ENCODE results near the gene MS4A4A.

Gene MS4A4A

DNA sequence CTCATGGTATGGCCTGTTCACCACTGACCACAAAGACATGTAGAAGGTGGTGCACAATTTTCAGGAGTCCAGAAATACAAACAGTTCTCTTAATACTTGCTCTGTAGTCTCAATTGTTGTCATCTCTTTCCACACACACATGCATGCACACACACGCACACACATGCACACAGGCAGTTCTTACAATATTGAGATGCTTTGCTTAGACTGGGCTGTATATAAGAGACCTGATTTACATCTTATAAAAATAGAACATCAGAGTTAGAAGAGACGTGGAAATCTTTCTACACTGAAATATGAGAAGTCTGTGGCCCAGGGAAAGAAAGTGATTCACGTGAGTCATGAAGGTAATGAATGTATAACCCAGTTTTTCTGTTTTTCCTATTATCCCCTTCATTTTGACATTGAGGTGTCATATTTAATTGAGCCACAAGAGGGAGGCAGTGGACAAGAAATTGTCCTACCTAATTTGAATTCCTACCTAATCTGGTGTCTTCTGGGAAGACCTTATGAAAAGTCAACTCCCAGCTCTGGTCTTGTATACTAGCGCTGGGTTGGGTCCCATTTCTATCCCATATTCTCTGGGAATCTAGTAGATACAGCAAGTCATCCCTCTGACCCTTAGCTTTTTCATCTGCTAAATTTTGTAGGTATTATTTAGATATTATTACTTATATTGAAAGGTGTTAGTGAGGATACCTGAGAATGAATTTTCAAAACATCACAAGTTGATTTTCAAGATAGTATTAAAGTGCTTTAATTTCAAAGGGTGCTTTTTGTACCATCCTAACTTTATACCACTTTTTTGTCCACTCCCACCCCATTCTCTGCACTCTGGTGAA lies 14.9 kb upstream of the MS4A4A start:
- Histone ChIP-seq H3K4ac (ENCODE audit: low read depth, low read length) (no peak overlapping the region), H3K4me3 (ENCODE audit: low read depth, low read length) (no peak overlapping the region), H3K27me3 (ENCODE audit: insufficient read depth, low read length) (no peaks in the 10 kb centered on the region), H3K14ac (ENCODE audit: low read length) (no peak overlapping the region), H3K79me1 (ENCODE audit: low read length) (peaks cover 2% of the 10 kb centered on the region), H3K23ac (ENCODE audit: low read length) (no peak overlapping the region), H4K8ac (ENCODE audit: low read depth, low read length) (no peak overlapping the region), H4K91ac (ENCODE audit: low read depth, low read length) (no peak overlapping the region), H2BK5ac (ENCODE audit: low read depth, low read length, poor library complexity) (no peak overlapping the region), H2AK5ac (ENCODE audit: low read length) (no peak overlapping the region), H4K12ac (ENCODE audit: low read depth, low read length) (no peak overlapping the region), H3K4me2 (ENCODE audit: low read length) (no peak overlapping the region), H3K9me3 (ENCODE audit: insufficient read depth, low read depth, low read length) (no peaks in the 10 kb centered on the region), H3K79me2 (ENCODE audit: control insufficient read depth, insufficient read depth, low read length, poor library complexity) (no peaks in the 10 kb centered on the region), H3K4me1 (ENCODE audit: control insufficient read depth in 1 of 2, insufficient read depth in 2 of 2, low read length in 2 of 2) (no peaks in the 10 kb centered on the region), H3K18ac (ENCODE audit: low read length) (no peak overlapping the region), H2BK120ac (ENCODE audit: insufficient read depth, low read length, poor library complexity) (no peak overlapping the region), H3K27ac (ENCODE audit: low read depth, low read length) (no peak overlapping the region), H2AFZ (ENCODE audit: insufficient read depth, low read length, poor library complexity) (no peak overlapping the region), H3K36me3 (ENCODE audit: control insufficient read depth in 1 of 2, insufficient read depth in 2 of 2, low read length in 2 of 2) (no peaks in the 10 kb centered on the region), H3K9ac (ENCODE audit: low read length) (no peak overlapping the region), H2BK12ac (ENCODE audit: low read length) (no peak overlapping the region)
- no CpG with 5 or more reads among the region's 4 CpGs for WGBS (ENCODE audit: extremely low coverage, insufficient coverage, insufficient read length)
- DNase-seq = peak; percentile 41 to 84

- Histone ChIP-seq H3K4me3 (ENCODE audit: low read depth, low read length) (no peak overlapping the region), H3K9ac (ENCODE audit: low read length) (no peak overlapping the region), H4K8ac (ENCODE audit: low read depth, low read length) (no peak overlapping the region), H2AK5ac (ENCODE audit: low read length) (no peak overlapping the region), H4K12ac (ENCODE audit: low read depth, low read length) (no peak overlapping the region), H2BK120ac (ENCODE audit: insufficient read depth, low read length, poor library complexity) (no peak overlapping the region), H2BK12ac (ENCODE audit: low read length) (no peak overlapping the region), H2AFZ (ENCODE audit: insufficient read depth, low read length, poor library complexity) (no peak overlapping the region), H3K23ac (ENCODE audit: low read length) (no peak overlapping the region), H3K9me3 (ENCODE audit: insufficient read depth, low read depth, low read length) (no peaks in the 10 kb centered on the region), H3K18ac (ENCODE audit: low read length) (no peak overlapping the region), H3K79me2 (ENCODE audit: control insufficient read depth, insufficient read depth, low read length, poor library complexity) (no peaks in the 10 kb centered on the region), H3K27me3 (ENCODE audit: insufficient read depth, low read length) (no peaks in the 10 kb centered on the region), H3K4me2 (ENCODE audit: low read length) (no peak overlapping the region), H4K91ac (ENCODE audit: low read depth, low read length) (no peak overlapping the region), H3K4me1 (ENCODE audit: control insufficient read depth in 1 of 2, insufficient read depth in 2 of 2, low read length in 2 of 2) (no peaks in the 10 kb centered on the region), H3K4ac (ENCODE audit: low read depth, low read length) (no peak overlapping the region), H3K79me1 (ENCODE audit: low read length) (no peaks in the 10 kb centered on the region), H3K14ac (ENCODE audit: low read length) (no peak overlapping the region), H2BK5ac (ENCODE audit: low read depth, low read length, poor library complexity) (no peak overlapping the region), H3K27ac (ENCODE audit: low read depth, low read length) (no peak overlapping the region), H3K36me3 (ENCODE audit: control insufficient read depth in 1 of 2, insufficient read depth in 2 of 2, low read length in 2 of 2) (no peaks in the 10 kb centered on the region)
- DNase-seq = no peak
These were observed 6.0 kb upstream of the MS4A4A start for GRCh38 chr11:60274416-60274815.

DNA sequence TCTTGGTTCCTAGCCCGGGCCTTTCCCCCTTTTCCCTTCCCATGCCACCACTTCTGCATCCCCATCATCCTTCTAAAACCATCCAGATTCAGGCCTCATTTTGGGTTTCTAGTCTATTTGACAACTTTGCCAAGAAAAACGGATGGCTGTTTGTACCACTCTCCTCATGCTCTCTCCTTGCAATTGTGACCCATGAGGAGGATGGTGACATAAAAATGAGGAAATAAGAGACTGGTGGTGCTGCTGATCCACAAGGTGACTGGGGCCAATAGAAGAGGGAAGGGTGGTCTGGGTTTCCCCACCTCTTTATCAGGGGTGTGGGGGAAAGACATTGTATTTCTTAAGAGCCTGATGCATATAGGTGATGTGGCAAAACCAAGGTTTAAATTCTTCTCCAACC lies 1.0 kb downstream of the MS4A4A start:
- Histone ChIP-seq H3K9ac (ENCODE audit: low read length) (no peak overlapping the region), H3K14ac (ENCODE audit: low read length) (no peak overlapping the region), H3K79me1 (ENCODE audit: low read length) (peaks cover 7% of the 10 kb centered on the region), H3K27me3 (ENCODE audit: insufficient read depth, low read length) (no peaks in the 10 kb centered on the region), H4K8ac (ENCODE audit: low read depth, low read length) (no peak overlapping the region), H3K4ac (ENCODE audit: low read depth, low read length) (no peak overlapping the region), H2BK5ac (ENCODE audit: low read depth, low read length, poor library complexity) (no peak overlapping the region), H2AFZ (ENCODE audit: insufficient read depth, low read length, poor library complexity) (no peak overlapping the region), H3K9me3 (ENCODE audit: insufficient read depth, low read depth, low read length) (no peaks in the 10 kb centered on the region), H2BK120ac (ENCODE audit: insufficient read depth, low read length, poor library complexity) (no peak overlapping the region), H3K23ac (ENCODE audit: low read length) (no peak overlapping the region), H3K18ac (ENCODE audit: low read length) (no peak overlapping the region), H3K36me3 (ENCODE audit: control insufficient read depth in 1 of 2, insufficient read depth in 2 of 2, low read length in 2 of 2) (no peaks in the 10 kb centered on the region), H3K4me2 (ENCODE audit: low read length) (no peak overlapping the region), H2BK12ac (ENCODE audit: low read length) (no peak overlapping the region), H3K27ac (ENCODE audit: low read depth, low read length) (no peak overlapping the region), H4K12ac (ENCODE audit: low read depth, low read length) (no peak overlapping the region), H3K4me3 (ENCODE audit: low read depth, low read length) (no peak overlapping the region), H4K91ac (ENCODE audit: low read depth, low read length) (no peak overlapping the region), H3K4me1 (ENCODE audit: control insufficient read depth in 1 of 2, insufficient read depth in 2 of 2, low read length in 2 of 2) (peaks cover 3 to 4% of the 10 kb centered on the region in 2 experiments), H2AK5ac (ENCODE audit: low read length) (no peak overlapping the region), H3K79me2 (ENCODE audit: control insufficient read depth, insufficient read depth, low read length, poor library complexity) (no peaks in the 10 kb centered on the region)
- DNase-seq = no peak
- no CpG with 5 or more reads among the region's 2 CpGs for WGBS (ENCODE audit: extremely low coverage, insufficient coverage, insufficient read length)

DNA sequence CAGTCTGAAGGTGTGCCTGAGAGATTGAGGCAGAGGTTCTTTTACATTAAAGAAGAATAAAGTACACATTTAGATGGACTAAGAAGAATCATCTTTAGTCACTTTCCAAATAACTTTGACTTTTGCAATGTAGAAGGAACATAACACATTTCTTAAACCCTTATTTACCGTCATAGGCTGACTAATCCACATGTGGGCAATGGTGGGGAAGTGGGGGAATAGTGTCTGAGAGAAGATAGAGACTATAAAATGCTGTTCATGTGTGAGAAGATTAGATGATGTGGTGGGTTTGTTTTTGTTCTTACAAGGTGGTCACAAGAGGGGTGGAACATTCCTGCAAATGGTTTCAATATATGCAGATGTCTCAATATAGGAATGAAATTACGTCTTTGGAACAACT lies 1.8 kb downstream of the MS4A4A start:
- Histone ChIP-seq H3K23ac (ENCODE audit: low read length) (no peak overlapping the region), H3K14ac (ENCODE audit: low read length) (no peak overlapping the region), H3K27ac (ENCODE audit: low read depth, low read length) (no peak overlapping the region), H3K9ac (ENCODE audit: low read length) (no peak overlapping the region), H3K4me1 (ENCODE audit: control insufficient read depth in 1 of 2, insufficient read depth in 2 of 2, low read length in 2 of 2) (peaks cover 3 to 4% of the 10 kb centered on the region in 2 experiments), H2BK5ac (ENCODE audit: low read depth, low read length, poor library complexity) (no peak overlapping the region), H3K4me2 (ENCODE audit: low read length) (no peak overlapping the region), H3K4ac (ENCODE audit: low read depth, low read length) (no peak overlapping the region), H4K8ac (ENCODE audit: low read depth, low read length) (no peak overlapping the region), H3K36me3 (ENCODE audit: control insufficient read depth in 1 of 2, insufficient read depth in 2 of 2, low read length in 2 of 2) (no peaks in the 10 kb centered on the region), H3K4me3 (ENCODE audit: low read depth, low read length) (no peak overlapping the region), H3K9me3 (ENCODE audit: insufficient read depth, low read depth, low read length) (no peaks in the 10 kb centered on the region), H4K91ac (ENCODE audit: low read depth, low read length) (no peak overlapping the region), H3K18ac (ENCODE audit: low read length) (no peak overlapping the region), H2AFZ (ENCODE audit: insufficient read depth, low read length, poor library complexity) (no peak overlapping the region), H2BK12ac (ENCODE audit: low read length) (no peak overlapping the region), H2BK120ac (ENCODE audit: insufficient read depth, low read length, poor library complexity) (no peak overlapping the region), H3K79me2 (ENCODE audit: control insufficient read depth, insufficient read depth, low read length, poor library complexity) (no peaks in the 10 kb centered on the region), H3K27me3 (ENCODE audit: insufficient read depth, low read length) (no peaks in the 10 kb centered on the region), H4K12ac (ENCODE audit: low read depth, low read length) (no peak overlapping the region), H2AK5ac (ENCODE audit: low read length) (no peak overlapping the region), H3K79me1 (ENCODE audit: low read length) (peaks cover 7% of the 10 kb centered on the region)
- WGBS (ENCODE audit: extremely low coverage, insufficient coverage, insufficient read length) = no CpG with 5 or more reads among the region's 2 CpGs
- DNase-seq = peak; percentile 45 to 67

All from trophoblast cell (in vitro differentiated cells and primary cell).